NCI-H2107 (cell line): ENCODE measurements around the gene CNIH3.
"Not testable (repeated sequence)": the region's sequence is repeated elsewhere in the genome, so short reads cannot be mapped to it uniquely, and the experiment has no call there.

Source experiments
- DNase-seq: peaks from one replicate; lab custom pipeline; 2025; lab: John Stamatoyannopoulos, UW

CNIH3 gene

DNA sequence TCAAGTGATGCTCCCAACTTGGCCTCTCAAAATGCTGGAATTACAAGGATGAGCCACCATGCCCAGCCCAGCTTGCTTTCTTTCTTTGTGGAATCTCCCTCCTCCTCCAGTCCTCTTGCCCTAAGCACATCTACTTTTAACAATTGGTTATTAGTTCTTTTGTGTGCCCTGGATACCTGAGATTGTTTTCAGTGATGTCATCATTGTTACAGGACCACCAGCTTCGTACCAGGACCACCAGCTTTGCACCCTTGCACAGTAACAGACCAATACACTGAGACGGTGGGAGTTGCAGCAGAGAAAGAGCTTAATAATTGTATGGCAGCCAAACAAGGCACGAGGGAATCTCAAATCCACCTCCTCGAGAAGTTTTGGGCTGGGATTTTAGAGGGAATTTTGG lies 71.3 kb downstream of the CNIH3 start:
- no peak for DNase-seq

DNA sequence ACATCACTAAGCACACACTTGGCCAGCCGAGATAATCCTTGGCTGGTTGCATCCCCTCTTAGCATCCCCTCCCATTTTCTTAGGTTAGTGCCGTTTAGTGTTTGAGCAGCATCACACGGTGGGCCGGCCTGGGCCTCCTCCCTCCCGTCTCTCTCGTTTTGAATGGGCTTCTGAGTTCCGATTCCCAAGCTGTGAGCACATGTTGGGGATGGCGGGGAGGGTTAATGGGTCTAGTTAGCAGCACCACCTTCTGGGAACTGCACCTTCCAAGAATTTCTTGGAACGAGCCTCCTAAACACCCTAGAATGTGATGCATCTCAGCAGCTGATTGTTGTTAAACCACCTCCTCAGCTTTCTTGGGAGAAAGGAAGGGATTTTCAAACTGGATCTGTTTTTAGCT lies 73.3 kb downstream of the CNIH3 start:
- no peak for DNase-seq

DNA sequence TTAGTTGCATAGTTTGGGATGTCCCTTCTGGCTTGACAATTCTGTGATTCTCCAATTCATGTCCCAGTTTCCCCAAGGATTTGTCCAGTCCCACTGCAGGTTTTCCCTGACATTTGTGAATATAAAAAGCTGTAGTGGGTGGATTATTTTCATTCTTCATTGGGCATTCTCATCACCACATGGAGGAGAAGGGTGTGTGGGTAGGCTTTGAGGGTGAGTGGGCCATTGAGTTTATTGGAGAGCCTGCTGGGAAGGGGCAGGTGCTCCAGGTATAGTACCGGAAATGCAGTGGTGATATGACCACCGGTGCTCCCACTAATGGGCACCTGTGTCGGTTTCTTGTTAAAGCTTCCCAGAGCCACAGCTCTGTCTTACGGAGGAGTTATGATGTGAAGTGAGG lies 74.5 kb downstream of the CNIH3 start:
- DNase-seq: no peak

DNA sequence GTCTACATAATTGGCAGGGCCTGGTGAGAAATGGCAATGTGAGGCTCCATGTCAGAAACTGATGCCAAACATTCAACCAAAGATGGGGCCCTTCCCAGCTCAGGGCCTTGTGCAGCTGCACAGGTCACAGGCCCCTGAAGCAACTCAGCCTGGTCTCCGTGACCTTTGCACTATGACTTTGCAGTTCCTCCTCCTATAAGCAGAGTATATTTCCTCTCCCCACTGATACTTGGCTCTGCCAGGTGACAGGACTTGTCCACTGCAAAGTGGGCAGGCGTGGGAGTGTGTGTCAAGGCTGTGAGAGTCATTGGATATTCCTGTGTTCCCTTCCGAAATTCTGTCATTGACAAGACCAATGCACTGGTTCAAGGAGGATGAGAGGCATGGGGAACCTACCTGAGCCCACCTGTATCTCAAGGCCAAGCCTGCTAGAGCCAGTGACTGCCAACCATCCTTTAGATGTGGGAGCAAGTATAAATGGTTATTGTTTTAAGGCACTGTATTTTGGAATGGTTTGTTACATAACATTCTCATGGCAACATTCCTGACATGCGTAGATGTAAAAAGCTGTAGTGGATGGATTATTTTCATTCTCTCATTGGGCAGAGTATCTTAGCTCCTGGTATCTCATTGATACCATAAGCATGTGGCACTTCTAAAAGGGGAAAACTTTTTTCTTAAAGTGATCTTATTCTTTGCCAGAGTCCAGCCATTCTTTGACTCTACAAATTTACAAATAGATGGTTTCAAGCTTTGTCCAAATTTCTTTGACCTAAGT lies 75.2 kb downstream of the CNIH3 start:
- no peak for DNase-seq

DNA sequence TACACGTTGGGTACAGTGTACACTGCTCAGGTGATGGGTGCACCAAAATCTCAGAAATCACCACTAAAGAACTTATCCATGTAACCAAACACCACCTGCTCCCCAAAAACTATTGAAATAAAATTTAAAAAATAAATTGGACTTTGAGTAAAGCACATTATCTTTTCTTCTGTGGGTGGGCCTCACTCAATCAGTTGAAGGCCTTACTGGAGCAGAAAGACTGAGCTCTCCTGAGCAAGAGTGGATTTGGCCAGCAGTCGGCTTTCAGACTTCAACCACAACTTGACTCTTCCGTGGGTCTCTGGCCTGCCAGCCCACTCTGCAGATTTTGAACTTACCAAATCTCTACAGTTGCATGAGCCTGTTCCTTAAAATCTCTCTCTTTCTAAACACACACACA lies 78.9 kb downstream of the CNIH3 start:
- DNase-seq: no peak

DNA sequence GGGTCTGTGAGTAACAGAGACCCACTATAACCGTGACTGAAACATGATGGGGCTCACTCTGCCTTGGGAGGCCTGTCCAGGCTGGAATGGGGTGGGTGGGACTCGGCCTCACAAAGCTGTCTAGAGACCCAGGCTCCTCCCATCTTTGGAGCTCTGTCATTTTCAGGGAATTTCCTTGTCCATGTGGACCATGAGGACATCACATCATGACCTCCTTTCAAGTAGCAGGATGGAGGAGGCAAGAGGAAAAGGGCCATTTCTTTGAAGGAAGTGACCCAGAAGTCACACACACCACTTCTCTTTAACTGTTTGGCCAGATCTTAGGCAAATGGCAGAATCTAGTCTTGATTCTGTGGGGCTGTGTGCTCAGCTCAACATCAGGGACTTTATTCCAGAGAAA lies 79.9 kb downstream of the CNIH3 start:
- no peak for DNase-seq

DNA sequence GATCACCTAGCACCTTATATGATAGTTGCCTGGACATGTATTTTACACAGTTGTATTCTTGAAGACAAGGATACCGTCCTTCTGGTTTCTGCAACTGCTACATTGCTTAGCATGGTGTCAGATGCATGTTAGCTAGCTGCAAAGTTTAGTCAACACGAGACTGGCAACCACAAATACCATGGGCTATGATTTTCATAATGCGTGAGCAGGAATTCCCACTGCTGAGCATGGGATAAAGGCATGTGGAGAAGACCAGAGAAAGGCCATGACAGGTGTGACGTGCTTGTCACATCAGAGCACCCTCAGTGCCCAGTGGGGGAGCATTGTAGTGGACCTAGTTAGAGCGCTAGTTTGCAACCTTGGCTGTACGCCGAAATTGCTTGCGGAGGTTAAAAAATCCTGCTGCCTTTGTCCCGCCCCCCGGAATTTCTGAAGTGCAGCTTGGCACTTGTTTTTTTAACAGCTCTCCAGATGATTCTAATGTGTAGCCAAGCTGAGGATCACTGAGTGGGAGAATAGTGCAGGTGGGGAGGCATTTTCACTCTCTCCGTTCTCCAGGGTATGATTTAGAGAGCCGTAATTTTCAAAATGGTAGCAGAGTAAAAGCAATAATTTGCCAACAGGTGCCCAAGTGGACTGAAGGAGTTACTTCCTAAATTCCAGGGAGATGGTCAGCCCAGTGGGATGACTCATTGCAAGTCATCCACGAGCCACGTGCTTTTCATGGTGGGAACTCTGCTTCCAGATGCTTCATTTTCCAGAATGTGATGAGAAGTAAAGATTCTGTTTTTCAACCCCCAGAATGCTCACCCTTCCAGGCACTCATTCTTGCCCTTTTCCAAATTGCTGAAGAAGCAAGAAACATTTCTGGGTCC lies 81.0 kb downstream of the CNIH3 start:
- DNase-seq: peak; percentile 56

DNA sequence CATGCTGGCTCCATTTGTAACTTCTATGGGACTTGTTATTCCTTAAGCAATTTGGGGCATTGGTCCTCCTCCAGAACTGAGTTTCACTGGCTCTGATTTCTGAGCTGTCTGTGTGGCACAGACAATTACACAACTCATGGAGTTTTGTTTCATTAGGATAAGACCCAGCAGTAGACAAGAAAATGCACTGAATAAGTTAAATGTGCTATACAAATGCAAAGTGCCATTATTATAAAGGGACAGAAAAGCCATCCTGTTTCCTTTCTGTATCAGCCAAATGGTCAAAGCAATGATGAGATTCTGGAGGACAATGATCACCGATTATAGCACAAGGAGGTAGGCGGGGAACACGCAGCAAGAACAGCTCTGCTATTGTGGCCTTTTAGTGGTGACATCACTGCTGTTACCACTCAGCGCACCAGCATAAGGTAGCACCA lies 81.9 kb downstream of the CNIH3 start:
- DNase-seq: no peak

DNA sequence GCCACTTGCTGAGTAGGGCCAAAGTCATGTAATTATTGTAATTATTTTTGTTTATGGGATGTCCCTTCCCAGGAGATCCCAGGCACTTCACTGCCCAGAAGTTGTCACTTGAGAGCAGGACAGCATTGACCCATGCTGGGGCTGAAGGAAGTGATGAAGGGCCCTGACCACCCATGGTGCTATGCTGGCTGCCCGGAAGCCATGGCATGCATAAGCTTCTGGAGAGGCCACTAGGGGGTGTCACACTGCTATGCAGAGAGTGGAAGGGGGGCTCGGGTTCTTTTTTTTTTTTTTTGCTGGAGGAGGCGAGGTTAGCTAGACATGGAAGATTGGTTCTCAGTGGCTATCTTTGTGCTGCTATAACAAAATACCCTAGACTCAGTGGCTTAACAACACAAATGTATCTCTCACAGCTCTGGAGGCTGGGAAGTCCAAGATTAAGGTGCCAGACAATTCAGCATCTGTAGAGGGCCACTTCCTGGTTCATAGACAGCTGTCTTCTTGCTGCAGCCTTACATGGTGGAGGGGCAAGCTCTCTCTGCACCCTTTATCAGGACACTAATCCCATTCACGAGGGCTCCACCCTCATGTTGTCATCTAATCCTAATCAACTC lies 84.9 kb downstream of the CNIH3 start:
- DNase-seq: no peak

DNA sequence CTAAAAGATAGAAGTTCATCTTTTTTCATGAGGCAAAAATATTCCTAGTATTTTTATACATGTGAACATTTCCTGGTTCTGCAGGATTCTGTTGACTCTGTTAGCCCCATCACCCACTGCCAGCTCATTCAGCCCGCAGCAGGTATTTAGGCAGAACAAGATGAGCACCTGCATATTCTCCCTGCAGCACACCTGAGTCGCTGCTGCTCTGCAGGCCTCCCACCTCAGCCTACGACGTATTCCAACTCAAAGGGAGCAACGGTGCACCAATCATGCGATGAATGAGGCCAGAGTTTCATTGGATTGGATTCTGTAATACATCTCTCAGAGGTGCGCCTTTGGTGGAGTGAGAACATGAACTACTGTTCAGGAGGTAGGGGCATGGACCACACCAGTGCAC lies 87.6 kb downstream of the CNIH3 start:
- no peak for DNase-seq

DNA sequence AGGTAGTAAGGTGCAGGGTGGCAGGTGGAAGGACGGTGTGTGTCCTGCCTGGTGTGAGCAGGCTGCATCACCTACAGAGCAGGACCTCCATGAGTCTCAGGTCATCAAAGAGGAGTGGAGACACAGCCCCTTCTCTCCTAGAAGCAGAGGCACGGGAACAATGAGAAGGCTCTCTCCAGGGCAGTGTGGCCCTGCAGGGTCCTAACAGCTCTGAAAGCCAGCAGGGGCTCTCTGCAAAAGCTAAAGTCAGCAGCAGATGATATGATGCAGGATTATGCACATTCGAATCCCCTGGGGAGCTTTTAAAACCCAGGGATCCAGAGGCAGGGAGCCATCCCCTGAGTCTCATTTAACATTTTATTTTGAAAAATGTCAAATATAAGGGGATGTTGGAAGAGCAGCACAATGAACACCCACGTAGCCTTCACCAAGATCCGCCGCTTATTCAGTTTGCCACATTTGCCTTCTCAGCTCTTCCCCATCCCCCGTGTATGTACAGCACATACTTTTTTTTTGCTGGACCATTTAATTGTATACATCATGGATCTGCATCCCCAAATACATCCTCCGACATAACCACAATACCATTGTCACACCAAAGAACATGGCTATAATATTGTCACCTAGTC lies 88.1 kb downstream of the CNIH3 start:
- no peak for DNase-seq

DNA sequence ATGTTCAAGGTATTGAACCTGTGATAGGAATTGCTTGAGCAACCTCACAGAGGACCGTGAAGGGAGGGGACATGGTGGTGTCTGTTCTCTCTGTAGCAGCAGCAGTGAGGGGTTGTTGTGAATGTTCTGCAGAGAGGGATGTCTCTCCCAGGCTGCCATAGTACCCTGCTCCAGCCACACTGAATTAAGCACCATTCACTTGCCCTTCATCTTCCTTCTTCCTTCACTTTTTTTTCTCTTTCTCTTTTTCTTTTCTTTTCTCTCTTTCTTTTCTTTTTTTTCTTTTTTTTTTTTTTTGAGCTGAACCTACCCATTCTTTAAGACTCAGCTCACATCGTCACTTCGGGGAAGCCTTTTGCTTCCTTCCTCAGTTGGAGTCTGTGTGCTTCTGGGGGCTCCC lies 89.5 kb downstream of the CNIH3 start:
- DNase-seq: no peak

DNA sequence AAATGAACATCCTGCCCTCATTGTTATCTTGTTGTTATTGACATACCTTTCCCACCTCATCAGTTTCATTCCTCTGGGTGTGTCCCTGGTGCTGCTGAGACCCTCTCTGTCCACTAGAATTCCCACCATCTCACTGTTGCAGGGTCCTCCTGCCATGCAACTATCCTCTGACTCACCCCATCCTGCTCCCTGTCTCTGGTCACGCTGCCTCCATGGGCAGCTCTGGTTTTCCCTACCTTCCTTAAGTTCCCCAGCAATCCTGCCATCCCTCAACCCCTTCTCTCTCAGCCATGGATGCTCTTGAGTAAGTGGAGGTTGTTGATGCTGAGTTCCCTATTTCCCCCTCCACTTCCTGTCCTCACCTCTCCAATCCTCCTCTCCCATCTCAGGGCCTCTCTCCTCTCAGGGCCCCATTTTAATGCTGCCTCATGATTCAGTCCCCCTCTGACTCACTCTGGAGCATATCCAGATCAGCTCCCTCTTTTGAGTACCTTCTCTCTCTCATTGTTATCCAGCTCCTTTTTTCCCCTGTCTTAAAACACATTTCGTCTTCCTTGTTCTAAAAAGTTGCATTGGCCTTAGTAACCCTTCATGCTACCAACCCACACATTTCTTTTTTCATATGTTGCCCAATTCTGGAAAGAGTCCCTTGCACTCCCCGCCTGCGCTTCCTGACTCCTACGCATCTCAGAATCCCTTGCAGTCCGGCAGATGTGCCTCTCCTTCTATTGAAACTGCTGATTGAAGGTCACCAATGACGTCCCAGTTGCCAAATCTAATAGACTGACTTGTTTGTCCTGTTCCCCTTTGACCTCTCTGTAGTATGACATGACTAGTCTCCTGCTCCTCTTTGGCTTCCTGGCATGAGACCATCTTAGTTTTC lies 92.0 kb downstream of the CNIH3 start:
- DNase-seq: no peak

DNA sequence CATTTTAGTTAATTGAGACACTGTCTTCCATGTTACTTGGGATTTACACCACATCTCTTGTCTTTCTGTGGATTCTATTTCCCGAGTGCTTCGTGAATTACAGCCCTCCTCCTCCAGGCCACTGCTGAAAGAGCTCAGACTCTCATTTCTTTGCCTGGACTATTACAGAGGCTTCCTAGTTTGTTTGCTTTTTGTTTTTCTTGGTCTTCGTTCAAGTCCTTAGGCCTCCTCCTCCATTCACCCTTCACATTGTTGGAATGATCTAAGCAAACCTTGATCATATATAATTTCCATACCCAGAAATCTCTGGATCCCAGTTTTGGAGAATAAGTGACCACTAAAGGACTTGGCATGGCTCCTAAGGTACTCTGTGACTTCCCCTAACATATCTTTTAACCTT lies 94.1 kb downstream of the CNIH3 start:
- DNase-seq: no peak

DNA sequence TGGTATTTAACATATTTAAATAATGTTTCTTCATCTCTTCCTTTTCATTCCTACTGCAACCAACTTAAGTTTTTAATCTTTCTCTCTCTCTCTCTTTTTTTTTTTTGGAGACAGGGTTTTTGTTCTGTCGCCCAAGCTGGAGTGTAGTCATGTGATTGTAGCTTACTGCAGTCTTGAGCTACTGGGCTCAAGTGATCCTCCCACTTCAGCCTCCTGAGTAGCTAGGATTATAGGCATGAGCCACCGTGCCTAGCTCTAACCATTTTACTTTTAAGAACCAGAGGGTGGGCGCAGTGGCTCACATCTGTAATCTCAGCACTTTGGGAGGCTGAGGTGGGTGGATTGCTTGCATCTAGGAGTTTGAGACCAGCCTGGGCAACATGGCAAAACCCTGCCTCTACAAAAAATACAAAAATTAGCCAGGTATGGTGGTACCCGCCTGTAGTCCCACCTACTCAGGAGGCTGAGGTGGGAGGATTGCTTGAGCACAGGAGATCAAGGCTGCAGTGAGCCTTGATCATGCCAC lies 95.2 kb downstream of the CNIH3 start:
- not testable (repeated sequence) for DNase-seq

DNA sequence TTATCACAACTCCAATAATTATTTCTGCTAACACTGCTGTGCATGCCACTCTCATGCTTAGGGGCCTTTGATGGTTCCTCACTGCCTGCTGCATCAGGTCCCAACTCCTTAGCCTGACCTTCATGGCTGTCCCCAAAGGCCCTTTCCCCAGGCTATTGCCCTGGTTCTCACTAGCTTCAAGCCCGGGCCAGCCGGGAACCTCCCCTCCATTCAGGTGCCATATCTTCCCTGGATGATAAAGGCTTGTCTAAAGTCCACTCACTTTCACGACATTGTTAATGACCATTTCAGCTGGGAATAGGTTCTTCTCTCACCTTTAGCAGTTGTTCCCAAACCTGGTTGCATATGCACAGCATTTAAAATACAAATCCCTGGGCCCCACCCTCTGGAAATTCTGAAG lies 95.8 kb downstream of the CNIH3 start:
- DNase-seq: no peak

DNA sequence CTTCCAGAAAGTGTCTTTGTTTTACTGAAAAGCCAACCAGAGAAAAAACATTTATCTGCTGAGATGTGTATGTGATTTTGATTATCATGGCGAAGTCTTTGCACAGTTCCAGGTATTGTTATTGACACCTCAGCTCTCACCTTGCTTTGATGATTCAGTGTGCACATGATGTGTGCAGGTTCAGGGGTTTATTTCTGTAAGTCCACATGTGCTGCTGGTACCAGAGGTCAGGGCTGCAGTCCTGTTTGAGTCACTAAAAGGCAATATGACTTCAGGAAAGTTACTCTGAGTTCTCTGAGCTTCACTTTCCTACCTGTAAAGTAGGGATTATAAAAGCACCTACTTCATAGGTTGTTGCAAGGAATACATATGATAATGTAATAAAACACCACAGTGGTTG lies 97.1 kb downstream of the CNIH3 start:
- DNase-seq: no peak

DNA sequence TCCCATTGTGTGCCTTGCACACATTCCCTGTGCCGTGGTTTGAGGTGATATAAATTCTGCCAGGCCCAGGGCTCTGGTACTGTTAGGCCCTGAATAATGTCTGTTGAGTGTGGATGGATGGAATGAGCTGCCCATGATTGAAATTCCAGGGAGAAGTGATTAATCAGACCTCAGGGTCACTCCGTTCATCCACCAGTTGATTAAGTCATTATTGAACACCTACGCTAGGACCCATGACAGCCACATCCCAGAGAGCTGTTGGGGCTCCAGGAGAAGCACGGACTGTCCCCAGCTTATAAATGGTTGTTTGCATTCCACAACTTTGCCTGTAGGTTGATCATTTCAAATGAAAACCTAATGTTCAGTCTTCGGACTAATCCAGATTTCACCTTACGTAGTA lies 98.4 kb downstream of the CNIH3 start:
- DNase-seq: no peak

DNA sequence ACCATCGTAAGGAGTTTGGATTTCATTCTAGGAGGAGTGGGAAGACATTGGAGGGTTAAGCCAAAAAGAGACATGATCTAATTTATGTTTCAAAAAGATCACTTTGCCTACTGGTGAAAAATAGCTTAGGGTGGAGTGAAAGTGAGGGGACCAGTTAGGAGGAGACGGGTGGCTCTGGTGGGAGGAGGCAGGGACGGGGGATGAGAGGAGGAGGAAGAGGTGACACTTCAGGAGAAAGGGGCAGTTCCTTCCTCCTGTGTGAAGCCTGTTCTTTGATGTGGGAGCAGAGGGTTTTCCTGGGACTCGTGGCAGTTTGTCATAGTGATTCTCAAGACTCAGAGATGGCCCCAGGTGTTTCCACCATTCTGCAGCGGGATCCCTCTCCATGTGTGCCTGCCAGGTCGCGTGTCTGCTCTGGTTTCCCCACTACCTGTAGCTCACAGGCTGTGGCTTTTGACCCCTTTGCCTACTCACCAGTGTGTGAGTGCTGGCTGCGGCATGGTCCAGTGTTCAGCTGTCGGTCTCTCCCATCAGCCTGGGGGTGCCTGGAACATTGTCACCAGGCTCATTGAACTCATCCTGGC lies 102.4 kb downstream of the CNIH3 start:
- DNase-seq: no peak

DNA sequence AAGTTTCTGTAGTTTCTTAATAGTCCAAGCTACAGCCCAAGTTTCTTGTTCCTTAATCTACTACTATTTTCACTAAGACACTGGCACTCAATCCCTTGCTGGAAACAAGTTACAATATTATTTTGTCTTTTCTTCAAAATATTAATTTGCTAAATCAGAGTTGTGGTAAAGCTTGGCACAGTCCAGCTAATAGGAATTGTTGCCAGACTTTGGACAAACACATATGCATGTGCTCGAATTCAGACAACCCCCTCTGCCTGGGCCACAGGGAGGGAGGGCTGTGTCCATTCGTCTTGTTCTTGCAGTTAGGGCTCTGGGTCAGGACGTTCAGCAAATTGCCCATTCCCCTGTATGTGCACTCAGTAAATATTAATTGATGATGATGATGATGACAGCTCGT lies 103.6 kb downstream of the CNIH3 start:
- DNase-seq: no peak

DNA sequence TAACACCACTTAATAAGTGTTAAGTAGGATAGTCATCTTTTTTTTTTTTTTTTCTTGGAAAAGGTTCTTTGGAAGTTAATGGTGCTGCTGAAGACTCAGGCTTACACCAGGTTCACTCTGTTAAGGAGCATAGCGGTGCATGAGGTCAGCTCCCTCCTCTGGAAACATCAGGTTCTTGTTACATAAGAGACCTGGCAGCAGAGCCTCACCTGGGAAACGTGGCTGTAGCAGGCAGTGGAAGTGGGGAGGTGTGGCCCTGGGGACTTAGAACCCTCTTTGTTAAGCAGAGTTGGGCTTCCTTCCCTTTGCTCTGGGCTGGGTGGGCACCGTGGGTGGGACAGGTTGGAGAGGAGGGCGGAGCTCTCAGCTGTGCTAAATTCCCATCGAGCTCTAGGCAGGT lies 104.1 kb downstream of the CNIH3 start:
- DNase-seq: no peak
